Spleen (tissue), 11 donors: ENCODE measurements around the gene SMIM3. TPM values are rescaled to one million over a fixed set of nuclear protein-coding genes. Genes with fewer than 3 reads are reported as not detected.

Experiments
- DNase-seq: peaks from one replicate; pipeline ENCODE4 v3.0.0-alpha.2; 2020
- H3K27ac ChIP-seq, 8 donors: fragments of 200-600 bp; sonication (generic) in 7 of 8; 1 replicate in 4 of 8; 2 replicates in 4 of 8; pipeline versions ENCODE4 v1.5.0 to v1.8.0; 2016 to 2021; ENCODE audit warnings: inconsistent platforms in 4 of 8, mild to moderate bottlenecking in 4 of 8, moderate library complexity in 1 of 8
- H3K27me3 ChIP-seq, 7 donors: fragments of 200-600 bp; sonication (generic) in 6 of 7; replicated peaks in 1 of 7; 1 replicate in 4 of 7; 2 replicates in 3 of 7; pipeline versions ENCODE4 v1.5.0 to v1.8.0; 2016 to 2021; ENCODE audit warnings: inconsistent platforms in 3 of 7, mild to moderate bottlenecking in 1 of 7
- H3K36me3 ChIP-seq, 6 donors: fragments of 200-600 bp; sonication (generic) in 5 of 6; 1 replicate in 4 of 6; 2 replicates in 2 of 6; pipeline versions ENCODE4 v1.5.0 to v1.8.0; 2016 to 2021; ENCODE audit warnings: inconsistent platforms in 2 of 6
- H3K4me1 ChIP-seq, 6 donors: fragments of 200-600 bp; sonication (generic) in 5 of 6; 1 replicate in 3 of 6; 2 replicates in 3 of 6; pipeline versions ENCODE4 v1.5.0 to v1.8.0; 2016 to 2021; ENCODE audit warnings: inconsistent platforms in 3 of 6
- H3K4me3 ChIP-seq, 8 donors: fragments of 200-600 bp; sonication (generic) in 7 of 8; 1 replicate in 4 of 8; 2 replicates in 4 of 8; pipeline versions ENCODE4 v1.5.0 to v1.8.0; 2016 to 2021; ENCODE audit warnings: inconsistent platforms in 4 of 8, mild to moderate bottlenecking in 4 of 8, moderate library complexity in 2 of 8
- H3K9me3 ChIP-seq, 8 donors: fragments of 200-600 bp; sonication (generic) in 7 of 8; 1 replicate in 4 of 8; 2 replicates in 4 of 8; pipeline versions ENCODE4 v1.5.0 to v1.8.0; 2016 to 2021; ENCODE audit warnings: inconsistent platforms in 4 of 8
- CTCF ChIP-seq, 11 experiments: fragments of 200-600 bp in 7 of 11; fragments of 450-650 bp in 4 of 11; sonication (generic) in 4 of 11; IDR thresholded peaks in 8 of 11; conservative IDR thresholded peaks in 3 of 11; 1 replicate in 7 of 11; 2 replicates in 4 of 11; pipeline versions ENCODE4 v1.4.0 to v1.8.0; 2016 to 2021; ENCODE audit warnings: antibody characterized with exemption in 11 of 11, inconsistent platforms in 4 of 11, mild to moderate bottlenecking in 1 of 11
- POLR2A ChIP-seq, 3 donors: fragments of 450-650 bp; IDR thresholded peaks; one replicate each; pipeline ENCODE4 v1.5.1; 2017; ENCODE audit warnings: antibody characterized with exemption in 3 of 3, mild to moderate bottlenecking in 1 of 3
- POLR2AphosphoS5 ChIP-seq, 3 donors: sonication (generic); formaldehyde crosslinking; IDR thresholded peaks; one replicate each; pipeline ENCODE4 v1.5.1; 2017; ENCODE audit warnings: antibody characterized with exemption in 3 of 3
- WGBS, 5 donors: extraction: QIAGEN DNeasy Blood & Tissue Kit in 3 of 5; methylation state at CpG; one replicate each; pipeline versions ENCODE4 v1.1.5 to v1.1.7; 2013 to 2018; 5-methylcytosine and 5-hydroxymethylcytosine counted together
- intact Hi-C: fragments of 100-400 bp; cut with DNase I; formaldehyde crosslinking; loops from one replicate; pipeline ENCODE4 v1.15.0; 2023; ENCODE audit warnings: low total_unique reads
- polyA plus RNA-seq, 3 donors: library from polyadenylated mRNA; stranded (reverse); fragments of 200-250 nt; gene quantifications; one replicate each; pipeline ENCODE4 v1.2.1, GENCODE V29; 2013
- total RNA-seq, 7 donors: library from RNA; depleted of rRNA in 3 of 7; stranded (reverse); fragments of >200 nt in 3 of 7; fragmentation: NEBNext Ultra II Directional in 4 of 7; extraction: Animal tissue kit (Norgen Biotek cat#: 25700) in 4 of 7; gene quantifications; one replicate each; pipeline versions ENCODE4 v1.1.0 to v1.2.1, GENCODE V29; 2016 to 2021
- donor health status: healthy with polysubstance abuse.
- donor health status: DM: no; HTN: no; CAD: no; lungs with moderate emphysema.
- donor health status: DM: no; HTN: no; CAD: no.
- donor health status: Bipolar disorder and iron deficiency.
- donor health status: healthy.
- donor health status: DM: no; HTN: no; CAD: no.
- donor health status: DM: yes; HTN: yes; CAD: no.

Gene SMIM3
- total and polyA plus RNA-seq, 10 donors = 8.8 to 59.7 (median 24.5) TPM

- peak overlapping the region in 4 of 8 donors; percentile 58 to 76 (median 67) for H3K4me3 ChIP-seq
- WGBS, 5 donors = 69 to 91% (median 83%) methylated on average over 1 of the region's 1 CpG
- peaks cover 16 to 73% (median 41%) of the 10 kb centered on the region in 6 donors for H3K4me1 ChIP-seq
These were observed 21.4 kb upstream of the SMIM3 start for GRCh38 chr5:150757087-150757649.

GRCh38 chr5:150758203-150758530 lies 20.4 kb upstream of the SMIM3 start:
- intact Hi-C loops = no loop called here
- WGBS, 5 donors = 3 to 7% (median 4%) methylated on average over 12 of the region's 12 CpGs
- H3K27ac ChIP-seq = peak overlapping the region; percentile 84 to 98 (median 97)
- H3K27me3 ChIP-seq = no peaks in the 10 kb centered on the region
- peaks cover 0 to 33% (median 29%) of the 10 kb centered on the region in 6 donors for H3K36me3 ChIP-seq
- H3K4me1 ChIP-seq = peaks cover 16 to 73% (median 39%) of the 10 kb centered on the region in 6 donors
- TF ChIP-seq POLR2AphosphoS5 (IDR thresholded peaks at IDR 0.05) (no peak), CTCF (IDR thresholded peaks at IDR 0.05 in 8 of 11, conservative IDR thresholded peaks at IDR 0.05 in 3 of 11) (no peak)
- H3K9me3 ChIP-seq = no peaks in the 10 kb centered on the region
- peak overlapping the region; percentile 58 to 76 (median 67) for H3K4me3 ChIP-seq
- no peak for DNase-seq

More at GRCh38 chr5:150757087-150757649, 21.4 kb upstream of the SMIM3 start:
- DNase-seq = no peak
- H3K36me3 ChIP-seq = peaks cover 0 to 43% (median 39%) of the 10 kb centered on the region in 6 donors
- TF ChIP-seq POLR2AphosphoS5 (IDR thresholded peaks at IDR 0.05) (no peak), POLR2A (IDR thresholded peaks at IDR 0.05) (no peak), CTCF (IDR thresholded peaks at IDR 0.05 in 8 of 11, conservative IDR thresholded peaks at IDR 0.05 in 3 of 11) (no peak)
- H3K9me3 ChIP-seq = no peaks in the 10 kb centered on the region
- peak overlapping the region in 5 of 8 donors; percentile 24 to 98 (median 97) for H3K27ac ChIP-seq
- intact Hi-C loops = no loop called here
- no peaks in the 10 kb centered on the region for H3K27me3 ChIP-seq

GRCh38 chr5:150758531-150759333 lies 19.8 kb upstream of the SMIM3 start, which contains the start of gene DCTN4:
Gene DCTN4, minus strand, starts transcription at chr5:150759017. Its CDS starts 24 bp downstream, at chr5:150758993.
- WGBS, 5 donors = 2 to 3% (median 2%) methylated on average over 45 to 51 of the region's 51 CpGs
- peak within 1 kb of the TSS; percentile 58 to 76 (median 67) for H3K4me3 ChIP-seq
- H3K4me1 ChIP-seq = peaks cover 16 to 73% (median 37%) of the 10 kb centered on the region in 6 donors
- peak; percentile 98 for DNase-seq
- intact Hi-C loops = no loop called here
- peaks cover 0 to 28% (median 24%) of the 10 kb centered on the region in 6 donors for H3K36me3 ChIP-seq
- H3K27me3 ChIP-seq = no peaks in the 10 kb centered on the region
- TF ChIP-seq CTCF (IDR thresholded peaks at IDR 0.05 in 8 of 11, conservative IDR thresholded peaks at IDR 0.05 in 3 of 11) = peak in 2 of 11 experiments; percentile 15 to 31
- TF ChIP-seq POLR2AphosphoS5 (IDR thresholded peaks at IDR 0.05) = peak; percentile 89 to 93 (median 92)
- TF ChIP-seq POLR2A (IDR thresholded peaks at IDR 0.05) = peak in 1 of 3 donors; percentile 26
- no peaks in the 10 kb centered on the region for H3K9me3 ChIP-seq
- peak within 1 kb of the TSS; percentile 84 to 98 (median 97) for H3K27ac ChIP-seq

- TF ChIP-seq CTCF (IDR thresholded peaks at IDR 0.05 in 8 of 11, conservative IDR thresholded peaks at IDR 0.05 in 3 of 11) (no peak), POLR2AphosphoS5 (IDR thresholded peaks at IDR 0.05) (no peak), POLR2A (IDR thresholded peaks at IDR 0.05) (no peak)
- H3K9me3 ChIP-seq = no peaks in the 10 kb centered on the region
- intact Hi-C loops = no loop called here
- no peak for DNase-seq
- peak overlapping the region; percentile 84 to 98 (median 97) for H3K27ac ChIP-seq
- 68 to 82% (median 74%) methylated on average over 4 of the region's 4 CpGs for WGBS, 5 donors
- no peaks in the 10 kb centered on the region for H3K27me3 ChIP-seq
- peak overlapping the region; percentile 58 to 76 (median 67) for H3K4me3 ChIP-seq
- H3K36me3 ChIP-seq = peaks cover 0 to 22% (median 18%) of the 10 kb centered on the region in 6 donors
- H3K4me1 ChIP-seq = peaks cover 16 to 78% (median 35%) of the 10 kb centered on the region in 6 donors
These were observed 19.3 kb upstream of the SMIM3 start for GRCh38 chr5:150759334-150759583.
